Sigmoid colon (tissue), 4 donors: Measurements from ENCODE around the gene IFIT5.

ENCODE experiments used
- CTCF ChIP-seq, 4 experiments: fragments of 450-650 bp in 3 of 4; fragments of 200-600 bp in 1 of 4; IDR thresholded peaks; one replicate each; pipeline ENCODE4 v1.5.1; 2016 to 2019; ENCODE audit warnings: antibody characterized with exemption in 4 of 4, mild to moderate bottlenecking in 3 of 4, moderate library complexity in 2 of 4
- POLR2AphosphoS5 ChIP-seq, 4 donors: sonication (generic); formaldehyde crosslinking; IDR thresholded peaks; one replicate each; pipeline ENCODE4 v1.6.1; 2017; ENCODE audit warnings: antibody characterized with exemption in 4 of 4

GRCh38 chr10:89450901-89451300 is 36.5 kb downstream of the IFIT5 start:
- no peak for TF ChIP-seq CTCF (IDR thresholded peaks at IDR 0.05)
- no peak for TF ChIP-seq POLR2AphosphoS5 (IDR thresholded peaks at IDR 0.05)
